Activated naive CD8-positive, alpha-beta T cell treated with anti-CD3 and anti-CD28 coated beads, Interleukin-2, amount 10 ng/mL, durations not matched to agents 7 days and 5 days (primary cell): ENCODE results near the gene DOCK3. TPM values are rescaled to one million over a fixed set of nuclear protein-coding genes. Genes with fewer than 3 reads are reported as not detected.
"Not testable (repeated sequence)": the region's sequence is repeated elsewhere in the genome, so short reads cannot be mapped to it uniquely, and the experiment has no call there.

ENCODE experiments used
- ATAC-seq: fragments of 150-1000 bp; cut with Tn5 transposase; one replicate; pipeline ENCODE4 v1.10.0; 2021; ENCODE audit warnings: low read depth, moderate library complexity
- POLR2A ChIA-PET: fragments of 350-600 bp; sonication (Branson Sonifier 250); formaldehyde crosslinking; loops from one replicate; lab custom pipeline; 2021; ENCODE audit warnings: antibody characterized with exemption; lab: Charles Lee
- DNase-seq: peaks from one replicate; pipeline ENCODE4 v3.0.0; 2021
- H3K27ac Mint-ChIP-seq: one replicate; pipeline ENCODE4 v1.8.0; 2022; ENCODE audit warnings: mild to moderate bottlenecking, mixed read lengths
- H3K27me3 Mint-ChIP-seq: one replicate; pipeline ENCODE4 v1.8.0; 2022; ENCODE audit warnings: mild to moderate bottlenecking, moderate library complexity, mixed read lengths
- H3K36me3 Mint-ChIP-seq: one replicate; pipeline ENCODE4 v1.8.0; 2021; ENCODE audit warnings: mild to moderate bottlenecking, mixed read lengths
- H3K4me1 Mint-ChIP-seq: one replicate; pipeline ENCODE4 v1.8.0; 2021; ENCODE audit warnings: mixed read lengths
- H3K4me3 Mint-ChIP-seq: one replicate; pipeline ENCODE4 v1.8.0; 2022; ENCODE audit warnings: mild to moderate bottlenecking, moderate library complexity, mixed read lengths
- H3K9me3 Mint-ChIP-seq: one replicate; pipeline ENCODE4 v1.8.0; 2021; ENCODE audit warnings: mixed read lengths
- total RNA-seq, 2 experiments: library from RNA; stranded (reverse); gene quantifications; one replicate each; pipeline ENCODE4 v1.2.3, GENCODE V29; 2021

Gene DOCK3
- total RNA-seq, 2 experiments from 2014 or later, result 3.3 to 3.4 TPM

DNA sequence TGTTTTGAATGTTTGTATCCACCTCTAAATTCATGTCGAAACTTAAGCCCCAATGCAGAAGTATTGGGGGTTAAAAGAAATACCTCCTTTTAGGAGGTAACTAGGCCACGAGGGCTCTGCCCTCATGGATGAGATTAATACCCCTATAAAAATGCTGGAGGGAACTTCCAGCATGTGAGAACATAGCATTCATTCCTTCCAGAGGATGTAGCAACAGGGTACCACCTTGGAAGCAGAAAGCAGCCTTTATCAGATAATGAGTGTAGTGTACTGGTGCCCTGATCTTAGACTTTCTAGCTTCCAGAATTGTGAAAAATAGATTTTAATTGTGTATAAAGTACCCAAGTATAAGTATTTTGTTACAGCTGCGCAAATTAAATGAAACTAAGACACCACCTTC, 356.9 kb downstream of the DOCK3 start:
- H3K27me3 Mint-ChIP-seq, result no peaks in the 10 kb centered on the region
- no peak overlapping the region for H3K4me3 Mint-ChIP-seq
- H3K9me3 Mint-ChIP-seq, result peaks cover 15% of the 10 kb centered on the region
- DNase-seq (no peak), ATAC-seq (no peak)
- peaks cover 11% of the 10 kb centered on the region for H3K36me3 Mint-ChIP-seq
- H3K27ac Mint-ChIP-seq, result no peak overlapping the region
- POLR2A ChIA-PET, result no interaction called here
- no peaks in the 10 kb centered on the region for H3K4me1 Mint-ChIP-seq

DNA sequence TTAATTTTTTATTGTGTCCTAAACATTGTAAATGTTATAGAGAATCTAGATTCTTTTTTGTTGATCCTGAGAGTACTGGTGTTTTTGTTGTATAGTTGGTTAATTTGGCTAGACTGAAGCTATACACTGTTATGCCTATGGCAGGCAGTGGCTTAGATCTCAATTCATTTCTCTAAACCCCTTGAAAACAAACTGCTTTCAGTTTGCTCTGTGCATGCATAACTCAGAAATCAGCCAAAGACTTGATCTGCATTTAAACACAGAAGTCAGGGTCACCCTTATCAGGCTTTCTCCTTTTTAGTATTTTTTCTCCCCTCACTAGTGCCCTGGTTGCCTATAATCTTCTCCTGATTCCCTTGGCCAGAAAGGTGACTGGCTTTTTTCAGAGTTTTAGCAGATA, 360.9 kb downstream of the DOCK3 start:
- Mint-ChIP-seq H3K4me3 (no peak overlapping the region), H3K27me3 (no peaks in the 10 kb centered on the region), H3K27ac (no peak overlapping the region), H3K4me1 (no peaks in the 10 kb centered on the region), H3K9me3 (peaks cover 5% of the 10 kb centered on the region), H3K36me3 (peaks cover 3% of the 10 kb centered on the region)
- no peak for ATAC-seq
- POLR2A ChIA-PET, result no interaction called here
- DNase-seq, result no peak

DNA sequence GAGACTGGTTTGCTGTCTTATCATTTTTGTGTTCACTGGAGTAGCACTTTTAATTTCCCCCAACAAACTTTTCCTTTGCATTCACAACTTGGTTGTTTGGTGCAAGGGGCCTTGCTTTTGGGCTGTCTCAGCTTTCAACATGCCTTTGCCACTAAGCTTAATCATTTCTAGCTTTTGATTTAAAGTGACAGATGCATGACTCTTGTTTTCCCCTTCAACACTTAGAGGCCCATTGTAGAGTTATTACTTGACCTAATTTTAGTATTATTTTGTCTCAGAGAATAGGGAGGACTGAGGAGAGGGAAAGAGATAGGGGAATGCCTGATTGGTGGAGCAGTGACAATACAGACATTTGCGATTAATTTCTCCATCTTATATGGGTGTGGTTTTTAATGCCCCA, 370.3 kb downstream of the DOCK3 start:
- no peaks in the 10 kb centered on the region for H3K36me3 Mint-ChIP-seq
- peaks cover 5% of the 10 kb centered on the region for H3K27me3 Mint-ChIP-seq
- H3K4me1 Mint-ChIP-seq, result no peaks in the 10 kb centered on the region
- POLR2A ChIA-PET, result no interaction called here
- H3K4me3 Mint-ChIP-seq, result no peak overlapping the region
- DNase-seq, result no peak
- no peak for ATAC-seq
- peaks cover 3% of the 10 kb centered on the region for H3K9me3 Mint-ChIP-seq
- H3K27ac Mint-ChIP-seq, result no peak overlapping the region

DNA sequence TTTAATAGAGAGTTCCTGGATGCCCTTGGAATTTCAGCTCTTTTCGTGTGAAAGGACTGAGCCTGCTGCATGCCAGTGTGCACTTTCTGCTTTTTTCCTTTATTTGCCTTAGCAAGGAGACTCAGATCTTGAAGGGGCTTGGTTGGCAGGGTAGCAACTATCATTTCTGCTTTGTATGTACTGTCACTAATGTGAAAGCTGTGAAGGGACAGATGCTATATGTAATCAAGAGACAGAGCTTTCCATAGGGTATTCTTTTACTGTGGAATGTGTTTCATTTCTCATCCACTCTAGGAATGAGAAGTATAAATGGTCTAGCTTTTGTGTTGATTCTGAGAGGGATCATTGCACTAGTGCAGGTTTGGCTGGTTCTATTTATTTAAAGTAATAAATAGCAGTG, 377.8 kb downstream of the DOCK3 start:
- H3K9me3 Mint-ChIP-seq, result no peaks in the 10 kb centered on the region
- DNase-seq (no peak), ATAC-seq (no peak)
- no peak overlapping the region for H3K4me3 Mint-ChIP-seq
- H3K27me3 Mint-ChIP-seq, result no peaks in the 10 kb centered on the region
- POLR2A ChIA-PET, result no interaction called here
- H3K36me3 Mint-ChIP-seq, result no peaks in the 10 kb centered on the region
- H3K27ac Mint-ChIP-seq, result no peak overlapping the region
- no peaks in the 10 kb centered on the region for H3K4me1 Mint-ChIP-seq

GRCh38 chr3:51057121-51057520, 382.4 kb downstream of the DOCK3 start:
- Mint-ChIP-seq H3K27ac (no peak overlapping the region), H3K4me3 (no peak overlapping the region), H3K36me3 (peaks cover 1% of the 10 kb centered on the region), H3K27me3 (no peaks in the 10 kb centered on the region), H3K9me3 (no peaks in the 10 kb centered on the region), H3K4me1 (no peaks in the 10 kb centered on the region)
- POLR2A ChIA-PET, result no interaction called here
- DNase-seq, result no peak
- no peak for ATAC-seq

DNA sequence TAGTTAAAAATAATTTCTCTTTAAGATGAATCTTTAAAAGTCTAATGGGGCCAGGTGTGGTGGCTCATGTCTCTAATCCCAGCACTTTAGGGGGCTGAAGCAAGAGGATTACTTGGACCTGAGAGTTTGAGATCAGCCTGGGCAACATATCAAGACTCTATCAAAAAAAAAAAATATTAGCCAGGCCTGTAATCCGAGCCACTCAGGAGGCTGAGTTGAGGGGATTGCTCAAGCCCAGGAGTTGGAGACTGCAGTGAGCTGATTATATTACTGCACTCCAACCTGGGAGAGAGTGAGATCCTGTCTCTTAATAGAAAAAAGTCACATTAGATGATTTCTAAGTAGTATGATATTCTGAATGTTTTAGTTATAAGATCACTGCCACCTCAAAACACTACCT, 388.3 kb downstream of the DOCK3 start:
- ATAC-seq, result no peak
- peaks cover 3% of the 10 kb centered on the region for H3K27me3 Mint-ChIP-seq
- peaks cover 1% of the 10 kb centered on the region for H3K36me3 Mint-ChIP-seq
- no peak overlapping the region for H3K4me3 Mint-ChIP-seq
- DNase-seq, result no peak
- H3K9me3 Mint-ChIP-seq, result no peaks in the 10 kb centered on the region
- POLR2A ChIA-PET, result no interaction called here
- no peak overlapping the region for H3K27ac Mint-ChIP-seq
- no peaks in the 10 kb centered on the region for H3K4me1 Mint-ChIP-seq

DNA sequence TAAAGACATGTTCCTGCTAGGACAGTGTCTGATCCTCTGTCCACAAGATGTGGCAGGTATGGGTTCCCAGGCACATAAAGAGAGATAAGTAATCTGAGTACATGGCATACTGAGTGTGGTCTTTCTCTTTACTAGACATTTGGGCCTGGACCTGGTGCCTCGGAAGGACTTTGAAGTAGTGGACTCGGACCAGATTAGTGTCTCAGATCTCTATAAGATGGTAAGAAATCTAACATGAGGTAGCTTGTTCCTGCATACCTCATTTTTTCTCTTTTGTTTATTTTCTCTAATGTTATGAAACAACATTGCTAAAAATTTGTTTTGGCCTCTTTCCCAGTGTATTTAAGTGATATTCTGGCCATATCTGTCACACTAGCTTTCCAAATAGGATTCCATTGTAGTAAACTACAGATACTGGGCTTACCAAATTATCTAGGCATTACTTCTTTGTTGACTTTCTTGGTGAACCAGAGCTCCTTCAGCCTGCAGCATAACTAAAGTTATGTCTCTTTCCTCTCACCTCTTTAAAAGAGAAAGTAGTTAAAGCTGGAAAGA, 400.6 kb downstream of the DOCK3 start:
- DNase-seq, result no peak
- H3K27me3 Mint-ChIP-seq, result no peaks in the 10 kb centered on the region

DNA sequence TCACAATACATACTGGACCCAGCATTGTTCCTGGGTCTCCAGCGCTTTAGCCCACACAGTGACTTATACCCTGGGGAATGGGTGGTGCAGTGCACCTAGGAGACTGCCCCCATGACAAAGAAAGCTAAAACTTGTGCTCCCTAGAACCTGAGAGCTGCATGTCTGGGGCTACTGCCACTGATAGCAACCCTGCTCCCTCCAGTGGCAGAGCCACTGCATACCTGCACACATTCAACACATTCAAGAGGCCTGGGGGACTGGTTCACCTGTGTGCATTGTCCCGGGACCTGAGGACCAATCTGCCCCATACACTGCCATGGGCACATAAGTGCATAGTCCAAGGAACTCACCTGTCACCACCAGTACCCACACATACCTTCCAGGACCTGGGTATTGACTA, 407.6 kb downstream of the DOCK3 start:
- H3K4me3 Mint-ChIP-seq, result no peak overlapping the region
- H3K27ac Mint-ChIP-seq, result no peak overlapping the region
- no peak for DNase-seq
- H3K9me3 Mint-ChIP-seq, result peaks cover 27% of the 10 kb centered on the region
- POLR2A ChIA-PET, result interaction anchor here (0.5 kb wide), 1 partner anchor 392 kb away, joined by 3 read pairs; no protein-coding TSS in a partner anchor
- no peaks in the 10 kb centered on the region for H3K27me3 Mint-ChIP-seq
- no peaks in the 10 kb centered on the region for H3K4me1 Mint-ChIP-seq
- ATAC-seq, result no peak
- peaks cover 11% of the 10 kb centered on the region for H3K36me3 Mint-ChIP-seq

More for the DNA sequence above, 400.6 kb downstream of the DOCK3 start:
- ATAC-seq, result no peak
- H3K4me1 Mint-ChIP-seq, result no peaks in the 10 kb centered on the region
- POLR2A ChIA-PET, result no interaction called here
- no peak overlapping the region for H3K27ac Mint-ChIP-seq
- no peak overlapping the region for H3K4me3 Mint-ChIP-seq
- H3K9me3 Mint-ChIP-seq, result no peaks in the 10 kb centered on the region
- no peaks in the 10 kb centered on the region for H3K36me3 Mint-ChIP-seq

GRCh38 chr3:51083490-51083889, 408.8 kb downstream of the DOCK3 start:
- no peaks in the 10 kb centered on the region for H3K27me3 Mint-ChIP-seq
- ATAC-seq, result no peak
- H3K4me3 Mint-ChIP-seq, result no peak overlapping the region
- H3K4me1 Mint-ChIP-seq, result no peaks in the 10 kb centered on the region
- H3K9me3 Mint-ChIP-seq, result peaks cover 27% of the 10 kb centered on the region
- POLR2A ChIA-PET, result no interaction called here
- peaks cover 11% of the 10 kb centered on the region for H3K36me3 Mint-ChIP-seq
- DNase-seq, result no peak
- H3K27ac Mint-ChIP-seq, result no peak overlapping the region

DNA sequence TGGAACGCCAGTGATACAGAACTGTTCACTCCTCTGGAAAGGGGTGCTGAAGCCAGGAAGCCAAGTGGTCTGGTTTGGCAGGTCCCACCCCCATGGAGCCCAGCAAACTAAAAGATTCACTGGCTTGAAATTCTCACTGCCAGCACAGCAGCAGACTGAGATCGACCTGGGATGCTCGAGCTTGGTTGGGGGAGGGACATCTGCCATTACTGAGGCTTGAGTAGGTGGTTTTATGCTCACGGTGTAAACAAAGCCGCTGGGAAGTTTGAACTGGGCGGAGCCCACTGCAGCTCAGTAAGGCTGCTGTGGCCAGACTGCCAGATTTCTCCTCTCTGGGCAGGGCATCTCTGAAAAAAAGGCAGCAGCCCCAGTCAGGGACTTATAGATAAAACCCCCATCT, 417.4 kb downstream of the DOCK3 start:
- H3K9me3 Mint-ChIP-seq, H3K27me3 Mint-ChIP-seq, H3K4me3 Mint-ChIP-seq, DNase-seq, H3K27ac Mint-ChIP-seq, POLR2A ChIA-PET, H3K36me3 Mint-ChIP-seq, H3K4me1 Mint-ChIP-seq, ATAC-seq: not testable (repeated sequence)

GRCh38 chr3:51094838-51095237, 420.1 kb downstream of the DOCK3 start:
- H3K36me3 Mint-ChIP-seq, ATAC-seq, H3K4me1 Mint-ChIP-seq, H3K4me3 Mint-ChIP-seq, POLR2A ChIA-PET, H3K27me3 Mint-ChIP-seq, DNase-seq, H3K9me3 Mint-ChIP-seq, H3K27ac Mint-ChIP-seq: not testable (repeated sequence)

GRCh38 chr3:51099794-51100535, 425.2 kb downstream of the DOCK3 start:
- Mint-ChIP-seq H3K27ac (no peak overlapping the region), H3K36me3 (peaks cover 8% of the 10 kb centered on the region), H3K4me1 (peaks cover 4% of the 10 kb centered on the region), H3K9me3 (peaks cover 3% of the 10 kb centered on the region), H3K4me3 (no peak overlapping the region), H3K27me3 (no peaks in the 10 kb centered on the region)
- DNase-seq, result no peak
- no peak for ATAC-seq
- POLR2A ChIA-PET, result interaction anchor here (0.6 kb wide), 1 partner anchor 483 kb away, joined by 3 read pairs; the partner anchor contains the start of gene MAPKAPK3

DNA sequence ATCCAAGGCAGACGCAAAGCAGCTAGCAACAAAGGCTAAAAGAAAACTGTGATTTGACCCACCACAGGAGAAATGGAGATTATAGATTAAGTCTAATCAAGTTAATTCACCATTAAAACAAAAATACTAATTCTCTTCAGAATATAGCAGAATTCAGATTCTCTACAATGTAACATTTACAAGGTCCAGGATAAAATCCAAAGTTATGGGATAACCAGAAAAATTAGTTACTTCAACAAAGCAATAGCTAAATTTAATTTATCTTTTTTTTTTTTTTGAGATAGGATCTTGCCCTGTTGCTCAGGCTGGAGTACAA, 425.8 kb downstream of the DOCK3 start:
- peaks cover 9% of the 10 kb centered on the region for H3K36me3 Mint-ChIP-seq
- H3K4me3 Mint-ChIP-seq, result no peak overlapping the region
- no peaks in the 10 kb centered on the region for H3K27me3 Mint-ChIP-seq
- no peak for DNase-seq
- peaks cover 3% of the 10 kb centered on the region for H3K9me3 Mint-ChIP-seq
- H3K4me1 Mint-ChIP-seq, result peaks cover 4% of the 10 kb centered on the region
- POLR2A ChIA-PET, result no interaction called here
- H3K27ac Mint-ChIP-seq, result no peak overlapping the region
- ATAC-seq, result no peak

- POLR2A ChIA-PET, result no interaction called here
- Mint-ChIP-seq H3K9me3 (peaks cover 10% of the 10 kb centered on the region), H3K27ac (no peak overlapping the region), H3K36me3 (peaks cover 7% of the 10 kb centered on the region), H3K27me3 (no peaks in the 10 kb centered on the region), H3K4me3 (no peak overlapping the region), H3K4me1 (peaks cover 4% of the 10 kb centered on the region)
- DNase-seq (no peak), ATAC-seq (no peak)
Observed at GRCh38 chr3:51102396-51102795, 427.7 kb downstream of the DOCK3 start.
